ENCODE data around the gene LGMN. TPM values are rescaled to one million over a fixed set of nuclear protein-coding genes. Genes with fewer than 3 reads are reported as not detected.

LGMN gene
- polyA plus RNA-seq, 1 of the 3 experiments (the other 2 are of a cell fraction) = 76.3 TPM

GRCh38 chr14:92717571-92718042 lies 30.8 kb downstream of the LGMN start:
- Histone ChIP-seq H3K9ac (no peak overlapping the region), H3K4me1 (ENCODE audit: control insufficient read depth in 1 of 2, insufficient read depth in 2 of 2, low read depth in 1 of 2, low read length in 1 of 2) (no peaks in the 10 kb centered on the region), H3K27ac (ENCODE audit: low read depth in 2 of 2, low read length in 1 of 2) (no peak overlapping the region), H3K4me2 (no peak overlapping the region), H2AFZ (ENCODE audit: low read depth) (no peak overlapping the region), H4K20me1 (ENCODE audit: insufficient read depth) (no peaks in the 10 kb centered on the region), H3K36me3 (replicated peaks in 1 of 2; ENCODE audit: control insufficient read depth in 1 of 2, insufficient read depth in 2 of 2, low read length in 1 of 2) (peaks cover 0 to 4% of the 10 kb centered on the region in 2 experiments), H3K9me2 (no peaks in the 10 kb centered on the region), H3F3A (replicated peaks; ENCODE audit: insufficient read depth) (no peaks in the 10 kb centered on the region), H3K79me2 (ENCODE audit: insufficient read depth) (no peaks in the 10 kb centered on the region), H3K9me3 (no peaks in the 10 kb centered on the region), H3K27me3 (ENCODE audit: insufficient read depth) (no peaks in the 10 kb centered on the region), H3K4me3 (ENCODE audit: low read depth in 2 of 2, low read length in 1 of 2) (no peak overlapping the region)
- ChIA-PET CTCF (interaction anchor here (0.8 to 1.1 kb wide), 4 partner anchors 27 to 67 kb away, joined by 3 to 8 read pairs (median 4); no protein-coding TSS in a partner anchor), POLR2A (no interaction called here)
- TF ChIP-seq FOSL2 (IDR thresholded peaks at IDR 0.05; ENCODE audit: borderline replicate concordance, low read depth) (no peak), RFX5 (IDR thresholded peaks at IDR 0.05; ENCODE audit: low read length) (no peak), EP300 (IDR thresholded peaks at IDR 0.05; ENCODE audit: borderline replicate concordance in 1 of 2, low read depth in 1 of 2, low read length in 1 of 2) (no peak), TEAD4 (IDR thresholded peaks at IDR 0.05; ENCODE audit: borderline replicate concordance, insufficient read depth) (no peak), RAD21 (IDR thresholded peaks at IDR 0.05; ENCODE audit: low read length) (no peak), REST (IDR thresholded peaks at IDR 0.05; ENCODE audit: low read depth, low read length) (no peak), SMC3 (IDR thresholded peaks at IDR 0.05; ENCODE audit: low read depth, low read length) (no peak), IRF3 (IDR thresholded peaks at IDR 0.05; ENCODE audit: low read depth, low read length) (no peak)
- 91% methylated on average over 11 of the region's 11 CpGs for WGBS (ENCODE audit: low lambda C conversion rate)
- no peak for DNase-seq

GRCh38 chr14:92716131-92716530 lies 32.3 kb downstream of the LGMN start:
- H4K20me1 ChIP-seq (ENCODE audit: insufficient read depth) = no peaks in the 10 kb centered on the region
- H3K9me3 ChIP-seq = no peaks in the 10 kb centered on the region
- peaks cover under 1 to 2% of the 10 kb centered on the region in 2 experiments for H3K36me3 ChIP-seq (replicated peaks in 1 of 2; ENCODE audit: control insufficient read depth in 1 of 2, insufficient read depth in 2 of 2, low read length in 1 of 2)
- no peak overlapping the region for H3K4me2 ChIP-seq
- no peaks in the 10 kb centered on the region for H3K9me2 ChIP-seq
- H3K27ac ChIP-seq (ENCODE audit: low read depth in 2 of 2, low read length in 1 of 2) = no peak overlapping the region
- no peaks in the 10 kb centered on the region for H3K4me1 ChIP-seq (ENCODE audit: control insufficient read depth in 1 of 2, insufficient read depth in 2 of 2, low read depth in 1 of 2, low read length in 1 of 2)
- no peaks in the 10 kb centered on the region for H3K79me2 ChIP-seq (ENCODE audit: insufficient read depth)
- no peak overlapping the region for H3K4me3 ChIP-seq (ENCODE audit: low read depth in 2 of 2, low read length in 1 of 2)
- DNase-seq = no peak
- no peaks in the 10 kb centered on the region for H3F3A ChIP-seq (replicated peaks; ENCODE audit: insufficient read depth)
- CTCF ChIA-PET = no interaction called here
- WGBS (ENCODE audit: low lambda C conversion rate) = 94% methylated on average over 10 of the region's 10 CpGs
- no peak overlapping the region for H2AFZ ChIP-seq (ENCODE audit: low read depth)
- no peaks in the 10 kb centered on the region for H3K27me3 ChIP-seq (ENCODE audit: insufficient read depth)
- no peak overlapping the region for H3K9ac ChIP-seq
- POLR2A ChIA-PET = no interaction called here
- TF ChIP-seq GATA2 (CRISPR knock-in tag; IDR thresholded peaks at IDR 0.05) = no peak
- no peak for TF ChIP-seq USF1 (IDR thresholded peaks at IDR 0.05; ENCODE audit: borderline replicate concordance, low read depth)
- no peak for TF ChIP-seq NFIC (IDR thresholded peaks at IDR 0.05; ENCODE audit: borderline replicate concordance)
- TF ChIP-seq CHD2 (IDR thresholded peaks at IDR 0.05; ENCODE audit: low read length, partially characterized antibody) = no peak
- no peak for TF ChIP-seq JUND (IDR thresholded peaks at IDR 0.05)
- TF ChIP-seq REST (IDR thresholded peaks at IDR 0.05; ENCODE audit: low read depth, low read length) = no peak
- no peak for TF ChIP-seq ZBTB33 (IDR thresholded peaks at IDR 0.05; ENCODE audit: borderline replicate concordance, low read depth)
- no peak for TF ChIP-seq RAD21 (IDR thresholded peaks at IDR 0.05; ENCODE audit: low read length)
- no peak for TF ChIP-seq SIN3A (IDR thresholded peaks at IDR 0.05; ENCODE audit: borderline replicate concordance, low read depth, low read length)
